HEK293 (cell line): ENCODE results near the gene MCM5.
A peak's percentile ranks its signal among the peaks of the same experiment; 100 is the strongest.

Experiments
- ATF2 ChIP-seq: fragments of 450-650 bp; formaldehyde crosslinking; IDR thresholded peaks from 2 replicates; pipeline ENCODE4 v1.5.1; 2016; ENCODE audit warnings: missing biosample characterization, missing genetic modification characterization, low read depth
- IKZF3 ChIP-seq: fragments of 450-650 bp; IDR thresholded peaks from 2 replicates; pipeline ENCODE4 v1.5.0; 2018; ENCODE audit warnings: missing biosample characterization, mild to moderate bottlenecking, missing genetic modification characterization, moderate library complexity
- REST ChIP-seq: fragments of 450-650 bp; formaldehyde crosslinking; IDR thresholded peaks from 2 replicates; pipeline ENCODE4 v1.5.1; 2016; ENCODE audit warnings: missing biosample characterization, missing genetic modification characterization
- ZNF404 ChIP-seq: fragments of 450-650 bp; formaldehyde crosslinking; IDR thresholded peaks from 2 replicates; pipeline ENCODE4 v1.5.1; 2017; ENCODE audit warnings: missing biosample characterization, missing genetic modification characterization
- TF ChIP-seq, protein P1 (sequence below): fragments of 450-650 bp; formaldehyde crosslinking; IDR thresholded peaks from 2 replicates; pipeline ENCODE4 v1.5.1; 2016; ENCODE audit warnings: missing biosample characterization, missing genetic modification characterization

DNA sequence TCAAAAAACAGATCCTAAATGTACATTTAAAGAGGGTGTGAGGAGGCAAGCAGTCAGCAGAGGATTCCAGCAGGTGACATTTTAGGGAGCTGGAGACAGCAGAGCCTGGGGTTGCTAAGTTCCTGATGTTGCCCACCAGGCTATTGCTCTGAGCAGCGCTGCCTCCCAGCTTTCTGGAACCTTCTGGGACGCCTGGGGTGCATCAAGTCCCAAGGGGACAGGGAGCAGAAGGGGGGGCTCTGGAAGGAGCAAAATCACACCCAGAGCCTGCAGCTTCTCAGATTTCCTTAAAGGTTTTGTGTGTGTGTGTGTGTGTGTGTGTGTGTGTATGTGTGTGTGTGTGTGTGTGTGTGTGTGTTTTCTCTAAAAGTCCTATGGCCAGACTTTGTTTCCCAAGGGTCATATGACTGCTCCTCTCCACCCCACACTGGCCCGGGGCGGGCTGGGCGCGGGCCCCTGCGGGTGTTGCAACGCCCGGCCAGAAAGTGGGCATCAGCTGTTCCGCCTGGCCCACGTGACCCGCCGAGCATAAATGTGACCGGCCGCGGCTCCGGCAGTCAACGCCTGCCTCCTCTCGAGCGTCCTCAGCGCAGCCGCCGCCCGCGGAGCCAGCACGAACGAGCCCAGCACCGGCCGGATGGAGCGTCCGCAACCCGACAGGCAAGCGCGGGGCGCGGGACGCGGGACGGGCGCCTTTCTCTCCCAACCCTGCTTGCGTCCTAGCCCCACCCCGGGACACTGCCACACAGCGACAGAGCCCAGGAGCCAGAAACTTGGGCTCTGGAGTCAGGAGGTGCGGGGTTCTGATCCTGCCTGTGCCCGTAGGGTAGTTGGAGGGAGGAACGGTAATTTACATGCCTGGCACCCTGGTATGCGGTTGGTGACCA, 19.2 kb upstream of the MCM5 start, which contains the start of gene HMOX1:
- TF ChIP-seq, protein P1, sequence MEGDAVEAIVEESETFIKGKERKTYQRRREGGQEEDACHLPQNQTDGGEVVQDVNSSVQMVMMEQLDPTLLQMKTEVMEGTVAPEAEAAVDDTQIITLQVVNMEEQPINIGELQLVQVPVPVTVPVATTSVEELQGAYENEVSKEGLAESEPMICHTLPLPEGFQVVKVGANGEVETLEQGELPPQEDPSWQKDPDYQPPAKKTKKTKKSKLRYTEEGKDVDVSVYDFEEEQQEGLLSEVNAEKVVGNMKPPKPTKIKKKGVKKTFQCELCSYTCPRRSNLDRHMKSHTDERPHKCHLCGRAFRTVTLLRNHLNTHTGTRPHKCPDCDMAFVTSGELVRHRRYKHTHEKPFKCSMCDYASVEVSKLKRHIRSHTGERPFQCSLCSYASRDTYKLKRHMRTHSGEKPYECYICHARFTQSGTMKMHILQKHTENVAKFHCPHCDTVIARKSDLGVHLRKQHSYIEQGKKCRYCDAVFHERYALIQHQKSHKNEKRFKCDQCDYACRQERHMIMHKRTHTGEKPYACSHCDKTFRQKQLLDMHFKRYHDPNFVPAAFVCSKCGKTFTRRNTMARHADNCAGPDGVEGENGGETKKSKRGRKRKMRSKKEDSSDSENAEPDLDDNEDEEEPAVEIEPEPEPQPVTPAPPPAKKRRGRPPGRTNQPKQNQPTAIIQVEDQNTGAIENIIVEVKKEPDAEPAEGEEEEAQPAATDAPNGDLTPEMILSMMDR (tag by site-specific recombination) = peak; percentile 54
- TF ChIP-seq ZNF404 (tag by site-specific recombination) = no peak
- TF ChIP-seq ATF2 (tag by site-specific recombination) = no peak
- no peak for TF ChIP-seq IKZF3 (tag by site-specific recombination)
- TF ChIP-seq REST (tag by site-specific recombination) = no peak
